ENCODE measurements around the gene NR3C2. TPM values are rescaled to one million over a fixed set of nuclear protein-coding genes. Genes with fewer than 3 reads are reported as not detected.

The NR3C2 gene
- total and polyA plus RNA-seq, 12 donors: 1.1 to 19.8 (median 11.7) TPM

- Histone ChIP-seq H3K4me1 (replicated peaks in 1 of 2) (no peaks in the 10 kb centered on the region), H3K27ac (no peak overlapping the region), H3K36me3 (replicated peaks in 1 of 2) (peaks cover 0 to 8% of the 10 kb centered on the region in 2 donors), H3K4me3 (no peak overlapping the region), H3K27me3 (no peaks in the 10 kb centered on the region), H3K9me3 (replicated peaks in 1 of 3) (no peaks in the 10 kb centered on the region)
- DNase-seq: no peak
- no peak for TF ChIP-seq CTCF (IDR thresholded peaks at IDR 0.05)
- TF ChIP-seq POLR2A (IDR thresholded peaks at IDR 0.05): no peak
- 92 to 98% (median 97%) methylated on average over 4 to 5 of the region's 5 CpGs for WGBS, 4 donors
- intact Hi-C loops (cut with DNase I): no loop called here
These were observed 367.8 kb downstream of the NR3C2 start for GRCh38 chr4:148074462-148074861.

DNA sequence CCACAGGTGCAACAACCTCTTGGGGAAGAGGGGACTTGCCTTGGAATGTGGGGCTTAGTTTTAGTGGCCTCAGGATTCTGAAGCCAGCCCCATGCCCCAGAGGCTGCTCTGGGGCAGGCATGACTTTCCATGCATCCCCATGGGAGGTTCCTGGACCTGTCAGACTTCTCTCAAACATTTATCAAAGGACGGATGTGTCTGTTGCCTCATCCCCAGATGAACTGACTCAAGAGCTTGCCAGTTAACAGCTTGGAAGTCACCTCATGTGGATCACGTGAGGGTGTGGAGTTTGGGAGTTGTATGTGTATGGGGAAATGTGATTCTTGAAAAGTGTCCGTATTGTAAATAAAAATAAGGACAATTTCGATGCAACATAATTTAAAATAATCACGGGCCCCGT is 368.9 kb downstream of the NR3C2 start:
- H3K27ac ChIP-seq: no peak overlapping the region
- H3K9me3 ChIP-seq (replicated peaks in 1 of 3): no peaks in the 10 kb centered on the region
- H3K4me3 ChIP-seq: no peak overlapping the region
- no peak for DNase-seq
- H3K27me3 ChIP-seq: no peaks in the 10 kb centered on the region
- TF ChIP-seq CTCF (IDR thresholded peaks at IDR 0.05): no peak
- no peak for TF ChIP-seq POLR2A (IDR thresholded peaks at IDR 0.05)
- intact Hi-C loops (cut with DNase I): no loop called here
- peaks cover 0 to 8% of the 10 kb centered on the region in 2 donors for H3K36me3 ChIP-seq (replicated peaks in 1 of 2)
- 89 to 97% (median 95%) methylated on average over 6 of the region's 6 CpGs for WGBS, 4 donors
- no peaks in the 10 kb centered on the region for H3K4me1 ChIP-seq (replicated peaks in 1 of 2)

DNA sequence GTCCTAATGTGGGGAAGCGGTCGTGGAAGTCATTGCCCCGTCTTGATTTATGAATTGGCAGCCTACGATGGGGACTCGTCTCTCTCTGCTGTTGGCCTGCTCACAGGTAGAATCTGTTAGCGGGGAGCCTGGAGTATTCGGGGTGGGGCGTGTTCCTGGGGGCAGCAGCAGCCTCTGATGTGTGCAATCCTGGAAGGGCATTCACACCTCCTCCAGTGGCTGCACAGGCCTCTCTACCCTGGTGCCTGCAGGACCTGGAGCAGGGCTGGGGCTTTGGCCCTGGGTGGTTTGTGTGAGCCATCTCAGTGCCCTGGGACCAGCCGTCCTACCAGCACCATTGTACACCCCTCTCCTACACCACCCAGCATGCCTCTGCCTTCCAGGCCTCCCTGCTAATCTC is 369.4 kb downstream of the NR3C2 start:
- TF ChIP-seq CTCF (IDR thresholded peaks at IDR 0.05): no peak
- no peak for TF ChIP-seq POLR2A (IDR thresholded peaks at IDR 0.05)
- intact Hi-C loops (cut with DNase I): no loop called here
- H3K9me3 ChIP-seq (replicated peaks in 1 of 3): no peaks in the 10 kb centered on the region
- 88 to 94% (median 91%) methylated on average over 9 of the region's 9 CpGs for WGBS, 4 donors
- peak in 1 of 7 donors; percentile 43 for DNase-seq
- no peaks in the 10 kb centered on the region for H3K4me1 ChIP-seq (replicated peaks in 1 of 2)
- peaks cover 0 to 8% of the 10 kb centered on the region in 2 donors for H3K36me3 ChIP-seq (replicated peaks in 1 of 2)
- H3K27ac ChIP-seq: no peak overlapping the region
- H3K4me3 ChIP-seq: no peak overlapping the region
- no peaks in the 10 kb centered on the region for H3K27me3 ChIP-seq

DNA sequence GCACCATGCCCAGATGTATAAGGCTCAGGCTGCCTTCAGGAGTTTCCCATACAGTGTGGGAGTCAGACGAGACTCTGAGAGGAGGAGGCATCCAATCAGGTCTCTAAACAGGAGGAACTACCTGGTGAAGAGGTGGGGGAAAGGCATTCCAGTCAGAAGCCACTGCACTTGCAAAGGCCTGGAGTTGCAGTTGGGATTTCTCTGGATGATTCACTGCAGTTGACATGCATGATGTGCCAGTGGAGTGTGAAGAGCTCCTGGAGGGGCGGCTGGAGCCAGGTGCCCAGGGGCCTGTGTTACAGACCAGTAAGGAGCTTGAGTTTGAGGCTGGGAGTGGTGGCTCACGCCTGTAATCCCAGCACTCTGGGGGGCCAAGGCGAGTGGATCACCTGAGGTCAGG is 371.2 kb downstream of the NR3C2 start:
- intact Hi-C loops (cut with DNase I): no loop called here
- H3K9me3 ChIP-seq (replicated peaks in 1 of 3): no peaks in the 10 kb centered on the region
- peaks cover 0 to 8% of the 10 kb centered on the region in 2 donors for H3K36me3 ChIP-seq (replicated peaks in 1 of 2)
- 85 to 98% (median 95%) methylated on average over 4 of the region's 4 CpGs for WGBS, 4 donors
- no peak overlapping the region for H3K4me3 ChIP-seq
- H3K27ac ChIP-seq: no peak overlapping the region
- no peaks in the 10 kb centered on the region for H3K4me1 ChIP-seq (replicated peaks in 1 of 2)
- H3K27me3 ChIP-seq: no peaks in the 10 kb centered on the region
- TF ChIP-seq CTCF (IDR thresholded peaks at IDR 0.05) (no peak), POLR2A (IDR thresholded peaks at IDR 0.05) (no peak)
- no peak for DNase-seq

Measured in adrenal gland (tissue), 12 donors.